Caco-2 (cell line): Measurements from ENCODE around the gene PNMA8B. TPM values are rescaled to one million over a fixed set of nuclear protein-coding genes. Genes with fewer than 3 reads are reported as not detected.

Source experiments
- BruUV-seq: library from RNA; stranded (reverse); fragments of 400-500 nt; replicated peaks from 2 replicates; lab custom pipeline; 2021; lab: Mats Ljungman, UMichigan
- CTCF ChIA-PET: fragments of 300-600 bp; sonication (Branson Sonifier 250); formaldehyde crosslinking; loops from one replicate; lab custom pipeline; 2022; ENCODE audit warnings: antibody characterized with exemption; lab: Charles Lee
- POLR2A ChIA-PET: fragments of 300-600 bp; sonication (Branson Sonifier 250); formaldehyde crosslinking; loops from one replicate; lab custom pipeline; 2022; ENCODE audit warnings: antibody characterized with exemption; lab: Charles Lee
- DNase-seq, 2 experiments: peaks; one replicate each; pipeline versions ENCODE4 v3.0.0 to v3.0.0-alpha.2; 2020 to 2022
- H3K27me3 ChIP-seq: replicated peaks from 2 replicates; pipeline ENCODE4 v1.6.0; 2011; ENCODE audit warnings: low read length; ENCODE audit not compliant: control insufficient read depth, insufficient read depth
- H3K36me3 ChIP-seq: 2 replicates; pipeline ENCODE4 v1.5.1; 2011; ENCODE audit warnings: low read length; ENCODE audit not compliant: control insufficient read depth, insufficient read depth
- H3K4me1 ChIP-seq: fragments of 250-450 bp; sonication (Bioruptor Pico); 2 replicates; pipeline ENCODE4 v1.5.1; 2020; ENCODE audit warnings: mild to moderate bottlenecking
- H3K4me3 ChIP-seq: 2 replicates; pipeline ENCODE4 v1.5.1; 2011; ENCODE audit warnings: low read depth, mild to moderate bottlenecking, control low read depth, low read length
- H3K9me3 ChIP-seq: fragments of 250-450 bp; sonication (Bioruptor Pico); 2 replicates; pipeline ENCODE4 v1.5.1; 2020; ENCODE audit warnings: mild to moderate bottlenecking, moderate library complexity
- H3K27ac Mint-ChIP-seq: one replicate; pipeline ENCODE4 v1.8.0; 2022; ENCODE audit warnings: mixed read lengths; ENCODE audit not compliant: unreplicated experiment
- H3K27me3 Mint-ChIP-seq: one replicate; pipeline ENCODE4 v1.8.0; 2022; ENCODE audit warnings: mixed read lengths; ENCODE audit not compliant: insufficient read depth, unreplicated experiment
- H3K36me3 Mint-ChIP-seq: one replicate; pipeline ENCODE4 v1.8.0; 2022; ENCODE audit warnings: mild to moderate bottlenecking, mixed read lengths; ENCODE audit not compliant: insufficient read depth, unreplicated experiment
- H3K4me1 Mint-ChIP-seq: one replicate; pipeline ENCODE4 v1.8.0; 2022; ENCODE audit warnings: low read depth, mixed read lengths; ENCODE audit not compliant: unreplicated experiment
- H3K4me3 Mint-ChIP-seq: one replicate; pipeline ENCODE4 v1.8.0; 2022; ENCODE audit warnings: mild to moderate bottlenecking, moderate library complexity, mixed read lengths; ENCODE audit not compliant: unreplicated experiment
- H3K9me3 Mint-ChIP-seq: one replicate; pipeline ENCODE4 v1.8.0; 2022; ENCODE audit warnings: mixed read lengths; ENCODE audit not compliant: unreplicated experiment
- CTCF ChIP-seq, 2 experiments: fragments of 200-600 bp in 1 of 2; IDR thresholded peaks; 1 replicate in 1 of 2; 2 replicates in 1 of 2; pipeline versions ENCODE4 v1.5.1 to v1.8.0; 2011 to 2022; ENCODE audit warnings: antibody characterized with exemption in 1 of 2, control low read depth in 1 of 2, inconsistent platforms in 1 of 2, low read depth in 1 of 2, low read length in 1 of 2, mild to moderate bottlenecking in 1 of 2, moderate library complexity in 1 of 2; ENCODE audit not compliant: insufficient read depth in 1 of 2, severe bottlenecking in 1 of 2, unreplicated experiment in 1 of 2
- intact Hi-C: fragments of 100-400 bp; cut with micrococcal nuclease; formaldehyde crosslinking; loops from one replicate; pipeline ENCODE4 v1.10.0; 2022; ENCODE audit not compliant: unreplicated experiment
- total RNA-seq: library from RNA; stranded (reverse); gene quantifications from 2 replicates; pipeline ENCODE4 v1.2.3, GENCODE V29; 2022

Gene PNMA8B
- total RNA-seq, 1 experiment from 2014 or later = 0.11 TPM

DNA sequence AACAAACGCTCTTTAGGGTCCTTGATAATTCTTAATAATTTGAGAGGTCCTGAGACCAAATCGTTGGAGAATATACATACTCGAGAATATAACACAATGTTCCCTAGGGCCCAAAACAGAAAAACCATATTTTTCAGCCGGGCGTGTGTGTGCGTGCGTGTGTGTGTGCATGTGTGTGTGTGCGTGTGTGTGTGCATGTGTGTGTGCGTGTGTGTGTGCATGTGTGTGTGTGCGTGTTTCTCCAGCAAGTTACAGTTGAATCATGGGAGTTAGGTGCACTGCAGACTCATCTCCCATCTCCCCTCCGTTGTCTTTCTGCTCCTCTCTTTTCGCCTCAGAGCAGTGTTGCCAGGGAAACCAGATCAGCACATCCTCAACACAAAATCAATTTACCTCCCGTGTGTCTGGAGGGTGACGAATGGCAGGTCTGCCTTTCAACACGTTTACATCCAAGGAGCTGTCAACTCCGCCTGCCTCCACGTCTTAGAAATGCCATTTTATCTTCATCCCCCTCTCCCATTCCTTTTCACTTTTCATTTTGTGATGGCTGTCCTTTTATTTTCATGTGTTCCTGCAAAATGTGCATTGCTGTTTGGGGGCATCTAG is 8.3 kb upstream of the PNMA8B start:
- no peaks in the 10 kb centered on the region for H3K9me3 ChIP-seq
- ChIA-PET POLR2A (no interaction called here), CTCF (no interaction called here)
- H3K9me3 Mint-ChIP-seq = no peaks in the 10 kb centered on the region
- H3K4me3 ChIP-seq = no peak overlapping the region
- H3K4me3 Mint-ChIP-seq = no peak overlapping the region
- H3K4me1 ChIP-seq = no peaks in the 10 kb centered on the region
- no peaks in the 10 kb centered on the region for H3K27me3 ChIP-seq
- intact Hi-C loops = no loop called here
- no peaks in the 10 kb centered on the region for H3K36me3 Mint-ChIP-seq
- H3K36me3 ChIP-seq = no peaks in the 10 kb centered on the region
- no peak overlapping the region for H3K27ac Mint-ChIP-seq
- H3K4me1 Mint-ChIP-seq = no peaks in the 10 kb centered on the region
- DNase-seq = no peak
- no peak for TF ChIP-seq CTCF (IDR thresholded peaks at IDR 0.05; ENCODE audit: insufficient read depth in 1 of 2, low read depth in 1 of 2, low read length in 1 of 2, severe bottlenecking in 1 of 2, unreplicated experiment in 1 of 2)
- H3K27me3 Mint-ChIP-seq = no peaks in the 10 kb centered on the region
- BruUV-seq = no TSS peak

DNA sequence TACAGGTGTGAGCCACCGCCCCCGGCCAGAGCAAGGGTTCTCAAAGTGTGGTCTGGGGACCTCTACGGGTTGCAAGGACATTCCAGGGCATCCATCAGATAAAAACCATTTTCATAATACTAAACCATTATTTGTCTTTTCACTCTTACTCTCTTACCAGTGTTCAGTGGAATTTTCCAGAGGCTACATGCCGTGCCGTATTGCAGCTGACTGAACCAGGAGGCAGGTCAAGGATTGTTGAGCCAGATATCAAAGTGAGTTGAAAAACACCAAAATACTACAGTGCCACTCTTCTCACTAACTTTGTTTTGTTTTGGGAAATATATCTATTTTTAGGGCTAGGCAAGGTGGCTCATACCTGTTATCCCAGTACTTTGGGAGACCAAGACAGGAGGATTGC is 7.2 kb upstream of the PNMA8B start:
- no peaks in the 10 kb centered on the region for H3K36me3 ChIP-seq
- intact Hi-C loops = no loop called here
- no peak overlapping the region for H3K4me3 Mint-ChIP-seq
- CTCF ChIA-PET = no interaction called here
- H3K27me3 Mint-ChIP-seq = no peaks in the 10 kb centered on the region
- TF ChIP-seq CTCF (IDR thresholded peaks at IDR 0.05; ENCODE audit: insufficient read depth in 1 of 2, low read depth in 1 of 2, low read length in 1 of 2, severe bottlenecking in 1 of 2, unreplicated experiment in 1 of 2) = no peak
- H3K27ac Mint-ChIP-seq = no peak overlapping the region
- no peaks in the 10 kb centered on the region for H3K9me3 ChIP-seq
- no peaks in the 10 kb centered on the region for H3K4me1 ChIP-seq
- no peaks in the 10 kb centered on the region for H3K36me3 Mint-ChIP-seq
- no peaks in the 10 kb centered on the region for H3K27me3 ChIP-seq
- no peaks in the 10 kb centered on the region for H3K4me1 Mint-ChIP-seq
- no peak overlapping the region for H3K4me3 ChIP-seq
- BruUV-seq = no TSS peak
- no peak for DNase-seq
- POLR2A ChIA-PET = no interaction called here
- no peaks in the 10 kb centered on the region for H3K9me3 Mint-ChIP-seq

GRCh38 chr19:46499692-46500091 is 4.0 kb upstream of the PNMA8B start:
- no peaks in the 10 kb centered on the region for H3K36me3 Mint-ChIP-seq
- no peaks in the 10 kb centered on the region for H3K9me3 Mint-ChIP-seq
- TF ChIP-seq CTCF (IDR thresholded peaks at IDR 0.05; ENCODE audit: insufficient read depth in 1 of 2, low read depth in 1 of 2, low read length in 1 of 2, severe bottlenecking in 1 of 2, unreplicated experiment in 1 of 2) = no peak
- H3K4me3 Mint-ChIP-seq = no peak overlapping the region
- intact Hi-C loops = no loop called here
- Histone ChIP-seq H3K4me3 (no peak overlapping the region), H3K27me3 (no peaks in the 10 kb centered on the region), H3K4me1 (no peaks in the 10 kb centered on the region), H3K36me3 (no peaks in the 10 kb centered on the region), H3K9me3 (no peaks in the 10 kb centered on the region)
- no TSS peak for BruUV-seq
- ChIA-PET POLR2A (no interaction called here), CTCF (no interaction called here)
- no peak for DNase-seq
- no peak overlapping the region for H3K27ac Mint-ChIP-seq
- H3K27me3 Mint-ChIP-seq = no peaks in the 10 kb centered on the region
- no peaks in the 10 kb centered on the region for H3K4me1 Mint-ChIP-seq
